GM23248 (cell line): Measurements from ENCODE around the gene ACTN4.

Experiments used
- EZH2 ChIP-seq: fragments of 200-600 bp; sonication (generic); IDR thresholded peaks from 2 replicates; pipeline ENCODE4 v1.6.1; 2018; ENCODE audit warnings: antibody characterized with exemption, mild to moderate bottlenecking; ENCODE audit not compliant: insufficient read depth, poor library complexity, severe bottlenecking
- EZH2phosphoT487 ChIP-seq: fragments of 200-600 bp; sonication (generic); IDR thresholded peaks from 2 replicates; pipeline ENCODE4 v1.6.1; 2018; ENCODE audit warnings: antibody characterized with exemption, moderate library complexity, mild to moderate bottlenecking, low read depth; ENCODE audit not compliant: insufficient read depth

GRCh38 chr19:38678891-38679494 lies 31.5 kb downstream of the ACTN4 start:
- TF ChIP-seq EZH2 (no peak), EZH2phosphoT487 (no peak)
